H1 (cell line): ENCODE measurements around the gene TEX48. TPM values are rescaled to one million over a fixed set of nuclear protein-coding genes. Genes with fewer than 3 reads are reported as not detected.

Experiments
- CTCF ChIA-PET: fragments of 300-600 bp; sonication (Branson Sonifier 250); formaldehyde crosslinking; loops from one replicate; lab custom pipeline; 2021; ENCODE audit not compliant: partially characterized antibody; lab: Charles Lee
- POLR2A ChIA-PET: fragments of 300-600 bp; sonication (Branson Sonifier 250); formaldehyde crosslinking; loops from one replicate; lab custom pipeline; 2021; ENCODE audit warnings: inconsistent platforms; ENCODE audit not compliant: partially characterized antibody; lab: Charles Lee
- DNase-seq, 2 experiments: peaks; one replicate each; pipeline versions ENCODE4 v3.0.0 to v3.0.0-alpha.2; 2010 to 2022; ENCODE audit warnings: low spot score in 2 of 2, low read depth in 1 of 2, mixed read lengths in 1 of 2
- FAIRE-seq: peaks from 2 replicates; lab custom pipeline; 2011; peaks lifted over from hg19 to GRCh38; lab: Jason Lieb, UNC
- H2AFZ ChIP-seq: 2 replicates; pipeline ENCODE4 v1.8.1; 2012; ENCODE audit warnings: low read length, inconsistent platforms
- H2AK5ac ChIP-seq: 2 replicates; pipeline ENCODE4 v1.6.1; 2013; ENCODE audit warnings: low read depth, low read length
- H2BK120ac ChIP-seq: replicated peaks from 2 replicates; pipeline ENCODE3; 2013; ENCODE audit warnings: low read depth, low read length, inconsistent platforms
- H2BK12ac ChIP-seq: 2 replicates; pipeline ENCODE4 v1.6.1; 2013; ENCODE audit warnings: low read depth, low read length
- H2BK15ac ChIP-seq: 2 replicates; pipeline ENCODE4 v1.6.1; 2013; ENCODE audit warnings: low read length
- H2BK20ac ChIP-seq: 2 replicates; pipeline ENCODE4 v1.6.1; 2013; ENCODE audit warnings: low read length
- H2BK5ac ChIP-seq: 2 replicates; pipeline ENCODE4 v1.6.1; 2013; ENCODE audit warnings: low read depth, low read length
- H3K14ac ChIP-seq: 2 replicates; pipeline ENCODE4 v1.6.1; 2013; ENCODE audit warnings: inconsistent platforms; ENCODE audit not compliant: insufficient read length
- H3K18ac ChIP-seq: 2 replicates; pipeline ENCODE4 v1.6.1; 2013; ENCODE audit warnings: low read length; ENCODE audit errors: extremely low read depth
- H3K23ac ChIP-seq: 2 replicates; pipeline ENCODE4 v1.6.1; 2013; ENCODE audit warnings: inconsistent platforms; ENCODE audit not compliant: insufficient read length
- H3K23me2 ChIP-seq: 2 replicates; pipeline ENCODE4 v1.6.1; 2013; ENCODE audit warnings: low read depth, low read length
- H3K27ac ChIP-seq: 2 replicates; pipeline ENCODE4 v1.6.1; 2011; ENCODE audit warnings: low read depth, low read length, inconsistent platforms
- H3K27me3 ChIP-seq, 4 experiments: replicated peaks in 1 of 4; 1 replicate in 1 of 4; 2 replicates in 3 of 4; pipeline versions ENCODE4 v1.6.1 to v1.8.1; 2011 to 2013; ENCODE audit warnings: low read length in 3 of 4, mild to moderate bottlenecking in 3 of 4, inconsistent platforms in 2 of 4, mixed read lengths in 2 of 4, moderate library complexity in 1 of 4; ENCODE audit not compliant: control insufficient read depth in 3 of 4, insufficient read depth in 3 of 4; ENCODE audit errors: extremely low read depth in 1 of 4
- H3K36me3 ChIP-seq, 4 experiments: 2 replicates each; pipeline versions ENCODE4 v1.6.1 to v1.8.1; 2011 to 2013; ENCODE audit warnings: mild to moderate bottlenecking in 4 of 4, low read length in 3 of 4, moderate library complexity in 2 of 4, control low read depth in 1 of 4, inconsistent platforms in 1 of 4; ENCODE audit not compliant: insufficient read depth in 4 of 4, control insufficient read depth in 2 of 4
- H3K4ac ChIP-seq: replicated peaks from 2 replicates; pipeline ENCODE3; 2013; ENCODE audit warnings: low read length, low read depth, mixed read lengths, inconsistent platforms; ENCODE audit not compliant: insufficient read length
- H3K4me1 ChIP-seq, 4 experiments: replicated peaks in 1 of 4; 1 replicate in 1 of 4; 2 replicates in 3 of 4; pipeline versions ENCODE4 v1.6.1 to v1.8.1; 2011 to 2013; ENCODE audit warnings: low read length in 3 of 4, inconsistent platforms in 2 of 4, mixed read lengths in 1 of 4; ENCODE audit not compliant: insufficient read depth in 4 of 4, control insufficient read depth in 3 of 4
- H3K4me2 ChIP-seq, 2 experiments: 2 replicates each; pipeline versions ENCODE4 v1.6.1 to v1.8.1; 2011 to 2013; ENCODE audit warnings: low read depth in 2 of 2, low read length in 2 of 2, control low read depth in 1 of 2, inconsistent platforms in 1 of 2, mild to moderate bottlenecking in 1 of 2; ENCODE audit not compliant: insufficient read depth in 1 of 2
- H3K4me3 ChIP-seq, 4 experiments: fragments of 200-600, 300-600 bp in 1 of 4; sonication (generic), shearing (Covaris generic), sonication (Bioruptor Twin) in 1 of 4; 2 replicates each; pipeline versions ENCODE4 v1.5.1 to v1.8.1; 2011 to 2016; ENCODE audit warnings: low read length in 4 of 4, low read depth in 3 of 4, control low read depth in 2 of 4, inconsistent platforms in 2 of 4, mild to moderate bottlenecking in 2 of 4, mixed read lengths in 1 of 4, moderate library complexity in 1 of 4; ENCODE audit not compliant: insufficient read depth in 2 of 4; ENCODE audit errors: extremely low read depth in 1 of 4
- H3K56ac ChIP-seq: replicated peaks from 2 replicates; pipeline ENCODE3; 2013; ENCODE audit warnings: low read depth, mild to moderate bottlenecking, mixed read lengths, low read length, inconsistent platforms; ENCODE audit not compliant: insufficient read length
- H3K79me1 ChIP-seq: 2 replicates; pipeline ENCODE4 v1.6.1; 2013; ENCODE audit warnings: low read depth, low read length, control low read depth
- H3K79me2 ChIP-seq, 2 experiments: 2 replicates each; pipeline versions ENCODE4 v1.6.1 to v1.8.1; 2012 to 2013; ENCODE audit warnings: low read length in 2 of 2, mild to moderate bottlenecking in 2 of 2, inconsistent platforms in 1 of 2; ENCODE audit not compliant: insufficient read depth in 2 of 2, control insufficient read depth in 1 of 2
- H3K9ac ChIP-seq, 4 experiments: replicated peaks in 1 of 4; 1 replicate in 1 of 4; 2 replicates in 3 of 4; pipeline versions ENCODE4 v1.6.1 to v1.8.1; 2011 to 2013; ENCODE audit warnings: low read depth in 3 of 4, low read length in 3 of 4, control low read depth in 2 of 4, mild to moderate bottlenecking in 2 of 4, moderate library complexity in 2 of 4, inconsistent platforms in 1 of 4; ENCODE audit errors: extremely low read depth in 1 of 4
- H3K9me3 ChIP-seq, 2 experiments: 2 replicates each; pipeline versions ENCODE4 v1.6.1 to v1.8.1; 2012 to 2013; ENCODE audit warnings: mild to moderate bottlenecking in 2 of 2, moderate library complexity in 2 of 2, control low read depth in 1 of 2, inconsistent platforms in 1 of 2, low read depth in 1 of 2, low read length in 1 of 2, mixed read lengths in 1 of 2; ENCODE audit not compliant: insufficient read depth in 2 of 2
- H4K20me1 ChIP-seq, 2 experiments: replicated peaks in 1 of 2; 2 replicates each; pipeline versions ENCODE3 to v1.8.1; 2011 to 2013; ENCODE audit warnings: inconsistent platforms in 2 of 2, low read length in 2 of 2, mild to moderate bottlenecking in 1 of 2; ENCODE audit not compliant: insufficient read depth in 2 of 2, control insufficient read depth in 1 of 2
- H4K5ac ChIP-seq: 2 replicates; pipeline ENCODE4 v1.6.1; 2013; ENCODE audit warnings: low read length, low read depth, mixed read lengths, inconsistent platforms; ENCODE audit not compliant: insufficient read length
- H4K8ac ChIP-seq: 2 replicates; pipeline ENCODE4 v1.8.0; 2013; ENCODE audit warnings: mild to moderate bottlenecking, moderate library complexity, low read length, inconsistent platforms; ENCODE audit not compliant: insufficient read depth; ENCODE audit errors: extremely low read depth
- H4K91ac ChIP-seq: replicated peaks from 2 replicates; pipeline ENCODE3; 2013; ENCODE audit warnings: low read length, mixed read lengths, inconsistent platforms; ENCODE audit not compliant: insufficient read length
- ATF3 ChIP-seq: IDR thresholded peaks from 2 replicates; pipeline ENCODE4 v1.6.1; 2011; ENCODE audit warnings: low read depth, mild to moderate bottlenecking, low read length; ENCODE audit not compliant: insufficient read depth
- FOSL1 ChIP-seq: IDR thresholded peaks from 2 replicates; pipeline ENCODE4 v1.6.1; 2011; ENCODE audit warnings: mild to moderate bottlenecking, low read depth, low read length, moderate library complexity; ENCODE audit not compliant: insufficient read depth
- whole genome bisulfite sequencing, 2 experiments: shearing (Covaris generic) in 1 of 2; methylation state at CpG; one replicate each; pipeline versions ENCODE4 v1.1.6 to v1.1.7; 2013 to 2015; ENCODE audit warnings: low lambda C conversion rate in 2 of 2, mixed read lengths in 2 of 2, inconsistent platforms in 1 of 2, low coverage in 1 of 2, missing lambda C conversion rate in 1 of 2; ENCODE audit not compliant: insufficient replicate concordance in 2 of 2, insufficient coverage in 1 of 2, insufficient read length in 1 of 2; ENCODE audit errors: extremely low coverage in 1 of 2, missing lambda C conversion rate in 1 of 2; 5-methylcytosine and 5-hydroxymethylcytosine counted together
- polyA plus RNA-seq, 7 experiments: library from polyadenylated mRNA; depleted of rRNA in 3 of 7; stranded (reverse) in 5 of 7; unstranded in 2 of 7; fragments of >200 nt in 5 of 7; fragments of 200-250 nt in 2 of 7; gene quantifications; 1 replicate in 5 of 7; 2 replicates in 1 of 7; 4 replicates in 1 of 7; pipeline versions ENCODE4 v1.2.1 to v1.2.3, GENCODE V29; 2011 to 2013; ENCODE audit warnings: missing spikeins in 2 of 7, mixed read lengths in 2 of 7
- total RNA-seq: library from RNA; stranded (reverse); fragmentation: NEBNext Ultra II Directional; extraction: Animal tissue kit (Norgen Biotek cat#: 25700); gene quantifications from 2 replicates; pipeline ENCODE4 v1.2.1, GENCODE V29; 2021

The TEX48 gene
- total and polyA plus RNA-seq, 2 of the 8 experiments (the other 6 are each of a cell fraction or from before 2014, with no cell fraction given) = not detected

- peaks cover 0 to 3% of the 10 kb centered on the region in 2 experiments for H4K20me1 ChIP-seq
- no peak overlapping the region for H3K27ac ChIP-seq
- no peaks in the 10 kb centered on the region for H3K4me1 ChIP-seq
- FAIRE-seq (no peak), DNase-seq (no peak)
- no peak overlapping the region for H2BK120ac ChIP-seq
- no peak overlapping the region for H2BK20ac ChIP-seq
- no peak overlapping the region for H4K91ac ChIP-seq
- ChIA-PET POLR2A (no interaction called here), CTCF (interaction anchor here (0.8 to 8.6 kb wide), 7 partner anchors 12 to 321 kb away, joined by 3 to 71 read pairs (median 4); partner anchors contain the start of gene TEX48)
- no peaks in the 10 kb centered on the region for H3K36me3 ChIP-seq
- H3K23me2 ChIP-seq = no peaks in the 10 kb centered on the region
- H3K18ac ChIP-seq = no peak overlapping the region
- H4K5ac ChIP-seq = no peak overlapping the region
- no peak overlapping the region for H3K4me2 ChIP-seq
- H3K9ac ChIP-seq = no peak overlapping the region
- no peaks in the 10 kb centered on the region for H3K79me2 ChIP-seq
- no peak overlapping the region for H2AK5ac ChIP-seq
- WGBS, 2 experiments = 51% methylated on average over 2 of the region's 2 CpGs; no CpG with 5 or more reads in 1 of the 2 experiments
- no peak overlapping the region for H2BK12ac ChIP-seq
- H2AFZ ChIP-seq = no peak overlapping the region
- no peak overlapping the region for H2BK5ac ChIP-seq
- 0 out of 7 replicates have a peak, but pooled peaks cover 0 to 1% (median 0%) of the 10 kb centered on the region in 4 experiments for H3K27me3 ChIP-seq
- H2BK15ac ChIP-seq = no peak overlapping the region
- no peak overlapping the region for H3K14ac ChIP-seq
- no peak overlapping the region for H4K8ac ChIP-seq
- H3K56ac ChIP-seq = no peak overlapping the region
- no peak overlapping the region for H3K4me3 ChIP-seq
- H3K9me3 ChIP-seq = no peaks in the 10 kb centered on the region
- H3K23ac ChIP-seq = no peak overlapping the region
- H3K4ac ChIP-seq = no peak overlapping the region
- no peaks in the 10 kb centered on the region for H3K79me1 ChIP-seq
- TF ChIP-seq FOSL1 (no peak), ATF3 (no peak)
Observed at GRCh38 chr9:114693248-114693855, 11.4 kb upstream of the TEX48 start.
